Progenitor cell of endocrine pancreas (in vitro differentiated cells): ENCODE results near the gene ZSWIM3. TPM values are rescaled to one million over a fixed set of nuclear protein-coding genes. Genes with fewer than 3 reads are reported as not detected.

Experiments
- DNase-seq: peaks from one replicate; pipeline ENCODE4 v3.0.0; 2021; ENCODE audit warnings: low spot score; ENCODE audit not compliant: unreplicated experiment
- H3K27ac Mint-ChIP-seq: 2 replicates; pipeline ENCODE4 v1.8.0; 2021; ENCODE audit warnings: mild to moderate bottlenecking, moderate library complexity, mixed read lengths
- H3K27me3 Mint-ChIP-seq: 2 replicates; pipeline ENCODE4 v1.8.0; 2021; ENCODE audit warnings: mixed read lengths
- H3K36me3 Mint-ChIP-seq: 2 replicates; pipeline ENCODE4 v1.8.0; 2022; ENCODE audit warnings: mixed read lengths; ENCODE audit not compliant: insufficient read depth
- H3K4me1 Mint-ChIP-seq: 2 replicates; pipeline ENCODE4 v1.8.0; 2021; ENCODE audit warnings: low read depth, mixed read lengths
- H3K4me3 Mint-ChIP-seq: 2 replicates; pipeline ENCODE4 v1.8.0; 2021; ENCODE audit warnings: low read depth, mild to moderate bottlenecking, moderate library complexity, mixed read lengths
- H3K9me3 Mint-ChIP-seq: 2 replicates; pipeline ENCODE4 v1.8.0; 2021; ENCODE audit warnings: low read depth, mixed read lengths
- CTCF ChIP-seq: fragments of 200-600 bp; sonication (generic); IDR thresholded peaks from one replicate; pipeline ENCODE4 v1.5.0; 2021; ENCODE audit warnings: antibody characterized with exemption, mild to moderate bottlenecking; ENCODE audit not compliant: unreplicated experiment
- total RNA-seq: library from RNA; stranded (reverse); gene quantifications from 2 replicates; pipeline ENCODE4 v1.2.1, GENCODE V29; 2021

The ZSWIM3 gene
- total RNA-seq, 1 donor from 2014 or later, result 7.9 TPM

GRCh38 chr20:45819466-45819865 lies 37.9 kb upstream of the ZSWIM3 start:
- Mint-ChIP-seq H3K9me3 (no peaks in the 10 kb centered on the region), H3K27ac (no peak overlapping the region), H3K4me3 (no peak overlapping the region)

GRCh38 chr20:45821947-45822346 lies 35.5 kb upstream of the ZSWIM3 start:
- Mint-ChIP-seq H3K27me3 (peaks cover 31% of the 10 kb centered on the region), H3K4me3 (no peak overlapping the region), H3K27ac (no peak overlapping the region), H3K9me3 (no peaks in the 10 kb centered on the region), H3K36me3 (no peaks in the 10 kb centered on the region), H3K4me1 (no peaks in the 10 kb centered on the region)
- DNase-seq, result no peak
- TF ChIP-seq CTCF, result no peak

More at GRCh38 chr20:45819466-45819865, 37.9 kb upstream of the ZSWIM3 start:
- TF ChIP-seq CTCF, result no peak
- peaks cover 27% of the 10 kb centered on the region for H3K27me3 Mint-ChIP-seq
- peaks cover 2% of the 10 kb centered on the region for H3K4me1 Mint-ChIP-seq
- no peak for DNase-seq
- H3K36me3 Mint-ChIP-seq, result peaks cover 2% of the 10 kb centered on the region

GRCh38 chr20:45822857-45823256 lies 34.6 kb upstream of the ZSWIM3 start:
- TF ChIP-seq CTCF, result no peak
- no peak overlapping the region for H3K27ac Mint-ChIP-seq
- DNase-seq, result no peak

GRCh38 chr20:45823949-45824835 lies 33.2 kb upstream of the ZSWIM3 start:
- H3K9me3 Mint-ChIP-seq, result no peaks in the 10 kb centered on the region
- H3K4me3 Mint-ChIP-seq, result peak overlapping the region; percentile 3
- H3K27me3 Mint-ChIP-seq, result peaks cover 31% of the 10 kb centered on the region
- H3K27ac Mint-ChIP-seq, result no peak overlapping the region
- no peaks in the 10 kb centered on the region for H3K36me3 Mint-ChIP-seq
- H3K4me1 Mint-ChIP-seq, result no peaks in the 10 kb centered on the region
- TF ChIP-seq CTCF, result peak; percentile 36
- peak; percentile 15 for DNase-seq

More at GRCh38 chr20:45822857-45823256, 34.6 kb upstream of the ZSWIM3 start:
- Mint-ChIP-seq H3K4me1 (no peaks in the 10 kb centered on the region), H3K9me3 (no peaks in the 10 kb centered on the region), H3K27me3 (peaks cover 31% of the 10 kb centered on the region), H3K4me3 (no peak overlapping the region), H3K36me3 (no peaks in the 10 kb centered on the region)

GRCh38 chr20:45826381-45827019 lies 30.9 kb upstream of the ZSWIM3 start:
- Mint-ChIP-seq H3K27ac (no peak overlapping the region), H3K27me3 (peaks cover 30% of the 10 kb centered on the region)
- TF ChIP-seq CTCF, result no peak

More at GRCh38 chr20:45826381-45827019, 30.9 kb upstream of the ZSWIM3 start:
- no peaks in the 10 kb centered on the region for H3K36me3 Mint-ChIP-seq
- no peaks in the 10 kb centered on the region for H3K9me3 Mint-ChIP-seq
- no peak overlapping the region for H3K4me3 Mint-ChIP-seq
- no peaks in the 10 kb centered on the region for H3K4me1 Mint-ChIP-seq
- DNase-seq, result no peak
